GM13977 (cell line): ENCODE data around the gene MEGF6.

ENCODE experiments used
- DNase-seq: peaks from one replicate; pipeline ENCODE4 v3.0.0; 2012; ENCODE audit warnings: low spot score
- in situ Hi-C: fragments of 300-500 bp; cut with MboI; formaldehyde crosslinking; loops from one replicate; pipeline ENCODE4 v1.12.0; 2022; ENCODE audit warnings: low sequenced_read_pairs, low pct_unique_long_range_greater_than_20kb, mixed read lengths, inconsistent platforms; ENCODE audit not compliant: unreplicated experiment
- TF ChIP-seq, protein P1 (sequence below): IDR thresholded peaks from 2 replicates; pipeline ENCODE4 v1.5.1; 2012; ENCODE audit warnings: mild to moderate bottlenecking, control low read depth; ENCODE audit not compliant: insufficient read depth; ENCODE audit errors: extremely low read depth, missing control alignments

Gene MEGF6

DNA sequence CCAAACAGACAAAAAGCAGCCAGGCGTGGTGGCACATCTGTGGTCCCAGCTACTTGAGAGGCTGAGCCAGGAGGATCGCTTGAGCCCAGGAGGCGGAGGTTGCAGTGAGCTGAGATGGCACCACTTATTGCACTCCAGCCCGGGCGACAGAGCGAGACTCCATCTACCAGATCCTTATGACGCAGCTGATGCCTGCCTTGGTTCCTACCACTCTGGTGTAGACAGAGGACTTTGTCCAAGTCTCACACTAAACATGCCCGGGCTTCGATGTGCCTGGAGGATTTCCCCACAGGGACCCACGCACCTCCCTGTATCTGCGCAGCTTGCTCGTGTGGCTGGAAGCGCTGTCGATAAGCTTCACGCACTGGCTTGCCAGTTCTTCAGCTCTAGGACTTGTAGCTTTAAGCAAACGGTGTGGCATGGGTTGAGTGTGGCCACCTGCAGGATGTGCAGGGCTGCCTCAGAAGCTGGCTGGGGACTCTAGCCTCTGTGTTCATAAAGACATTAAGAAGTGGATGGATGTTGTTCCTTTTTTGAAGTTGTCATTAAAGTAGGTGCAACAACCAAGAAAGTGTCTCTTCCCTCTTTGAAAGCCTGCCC lies 18.4 kb upstream of the MEGF6 start:
- in situ Hi-C loops, result no loop called here
- TF ChIP-seq, protein P1, sequence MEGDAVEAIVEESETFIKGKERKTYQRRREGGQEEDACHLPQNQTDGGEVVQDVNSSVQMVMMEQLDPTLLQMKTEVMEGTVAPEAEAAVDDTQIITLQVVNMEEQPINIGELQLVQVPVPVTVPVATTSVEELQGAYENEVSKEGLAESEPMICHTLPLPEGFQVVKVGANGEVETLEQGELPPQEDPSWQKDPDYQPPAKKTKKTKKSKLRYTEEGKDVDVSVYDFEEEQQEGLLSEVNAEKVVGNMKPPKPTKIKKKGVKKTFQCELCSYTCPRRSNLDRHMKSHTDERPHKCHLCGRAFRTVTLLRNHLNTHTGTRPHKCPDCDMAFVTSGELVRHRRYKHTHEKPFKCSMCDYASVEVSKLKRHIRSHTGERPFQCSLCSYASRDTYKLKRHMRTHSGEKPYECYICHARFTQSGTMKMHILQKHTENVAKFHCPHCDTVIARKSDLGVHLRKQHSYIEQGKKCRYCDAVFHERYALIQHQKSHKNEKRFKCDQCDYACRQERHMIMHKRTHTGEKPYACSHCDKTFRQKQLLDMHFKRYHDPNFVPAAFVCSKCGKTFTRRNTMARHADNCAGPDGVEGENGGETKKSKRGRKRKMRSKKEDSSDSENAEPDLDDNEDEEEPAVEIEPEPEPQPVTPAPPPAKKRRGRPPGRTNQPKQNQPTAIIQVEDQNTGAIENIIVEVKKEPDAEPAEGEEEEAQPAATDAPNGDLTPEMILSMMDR, result no peak
- no peak for DNase-seq

DNA sequence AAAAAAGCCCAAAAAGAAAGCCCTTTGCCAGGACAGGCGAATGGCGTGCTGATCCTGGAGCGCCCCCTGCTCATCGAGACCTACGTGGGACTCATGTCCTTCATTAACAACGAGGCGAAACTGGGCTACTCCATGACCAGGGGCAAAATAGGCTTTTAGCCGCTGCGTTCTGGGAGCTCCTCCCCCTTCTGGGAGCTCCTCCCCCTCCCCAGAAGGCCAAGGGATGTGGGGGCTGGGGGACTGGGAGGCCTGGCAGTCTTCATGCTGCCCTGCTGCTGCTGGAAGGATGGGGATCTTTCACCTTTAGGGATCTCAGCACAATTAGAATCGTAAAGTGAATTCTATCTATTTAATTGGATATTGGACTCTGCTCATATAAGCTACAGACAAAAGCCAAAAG lies 17.1 kb upstream of the MEGF6 start:
- DNase-seq, result no peak
- in situ Hi-C loops, result no loop called here
- TF ChIP-seq, protein P1, result no peak

DNA sequence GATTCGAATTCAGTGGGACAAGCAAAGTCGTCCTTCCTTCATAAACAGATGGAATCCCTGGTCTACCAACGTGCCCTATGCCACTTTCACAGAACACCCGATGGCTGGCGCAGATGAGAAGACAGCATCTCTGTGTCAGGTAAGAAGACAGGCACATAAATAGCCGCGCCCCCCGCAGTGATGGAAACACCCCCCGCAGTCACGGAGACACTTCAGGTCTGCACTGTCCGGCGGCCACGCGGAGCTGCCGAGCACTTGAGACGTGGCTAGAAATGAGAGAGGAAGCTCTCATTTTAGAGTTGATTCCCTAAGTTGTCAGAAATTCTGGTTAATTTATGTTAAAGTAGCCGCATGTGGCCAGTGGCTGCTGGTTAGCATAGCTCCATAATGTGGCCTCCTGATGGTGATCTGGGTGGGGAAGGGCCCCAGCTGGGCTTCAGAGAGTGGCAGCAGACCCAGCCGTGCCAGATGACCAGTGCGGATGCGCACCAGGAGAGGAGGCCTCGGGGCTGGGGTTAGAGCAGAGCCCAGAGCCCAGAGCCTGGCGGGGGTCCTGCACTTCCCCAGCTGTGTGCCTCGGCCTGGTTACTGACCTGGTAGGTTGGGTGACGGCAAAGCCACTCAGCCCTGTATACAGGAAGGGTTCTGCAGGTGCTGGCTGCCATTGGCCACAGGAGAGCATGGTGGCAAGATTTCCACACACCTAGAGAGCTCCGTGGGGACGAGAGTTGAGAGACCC lies 16.4 kb upstream of the MEGF6 start:
- TF ChIP-seq, protein P1, result no peak
- in situ Hi-C loops, result no loop called here
- DNase-seq, result no peak

DNA sequence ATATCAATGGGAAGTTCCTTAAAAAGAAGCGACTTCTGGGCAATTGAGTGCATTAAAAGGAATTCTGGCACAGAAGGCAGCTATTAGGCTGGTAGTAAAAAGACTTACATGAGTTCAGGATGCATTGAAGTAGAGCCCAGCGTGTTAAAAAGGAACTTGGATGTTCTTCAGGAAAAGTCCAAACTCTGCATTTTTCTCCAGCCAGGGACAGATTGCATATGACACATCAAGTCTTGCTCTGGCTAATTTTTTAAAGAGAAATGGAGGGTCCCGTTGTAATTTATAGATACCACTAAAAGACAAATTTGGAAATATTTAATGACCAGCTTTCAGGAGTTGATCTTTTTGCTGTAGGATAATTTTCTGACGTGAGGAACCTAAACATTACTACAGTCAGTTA lies 14.7 kb upstream of the MEGF6 start:
- in situ Hi-C loops, result no loop called here
- TF ChIP-seq, protein P1, result no peak
- no peak for DNase-seq

DNA sequence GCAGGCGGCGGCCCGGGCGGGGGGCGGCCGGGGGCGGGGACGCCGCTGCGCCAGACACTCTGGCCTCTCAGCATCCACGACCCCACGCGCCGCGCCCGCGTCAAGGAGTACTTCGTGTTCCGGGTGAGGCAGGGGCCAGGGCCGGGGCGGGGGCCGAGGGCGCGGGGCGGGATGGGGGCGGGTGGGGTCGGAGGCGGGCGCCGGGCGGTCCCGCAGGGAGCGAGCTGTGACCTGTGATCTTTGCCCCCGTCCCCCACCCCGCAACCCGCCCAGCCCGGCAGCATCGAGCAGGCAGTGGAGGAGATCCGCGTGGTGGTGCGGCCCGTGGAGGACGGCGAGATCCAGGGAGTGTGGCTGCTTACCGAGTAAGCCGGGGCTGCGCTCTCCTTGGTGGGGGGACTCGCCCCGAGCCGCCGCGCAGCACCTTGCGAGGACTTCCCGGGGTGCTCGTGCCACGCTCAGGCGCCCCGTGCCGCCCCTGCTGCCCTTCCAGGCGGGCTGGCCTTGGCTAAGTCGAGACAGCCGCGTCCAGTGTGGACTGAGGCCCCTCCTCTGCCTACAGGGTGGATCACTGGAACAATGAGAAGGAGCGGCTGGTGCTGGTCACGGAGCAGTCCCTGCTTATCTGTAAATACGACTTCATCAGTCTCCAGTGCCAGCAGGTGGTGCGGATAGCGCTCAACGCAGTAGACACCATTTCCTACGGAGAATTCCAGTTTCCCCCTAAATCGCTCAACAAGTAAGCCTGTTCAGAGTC lies 14.0 kb upstream of the MEGF6 start:
- in situ Hi-C loops, result no loop called here
- TF ChIP-seq, protein P1, result no peak
- DNase-seq, result no peak

DNA sequence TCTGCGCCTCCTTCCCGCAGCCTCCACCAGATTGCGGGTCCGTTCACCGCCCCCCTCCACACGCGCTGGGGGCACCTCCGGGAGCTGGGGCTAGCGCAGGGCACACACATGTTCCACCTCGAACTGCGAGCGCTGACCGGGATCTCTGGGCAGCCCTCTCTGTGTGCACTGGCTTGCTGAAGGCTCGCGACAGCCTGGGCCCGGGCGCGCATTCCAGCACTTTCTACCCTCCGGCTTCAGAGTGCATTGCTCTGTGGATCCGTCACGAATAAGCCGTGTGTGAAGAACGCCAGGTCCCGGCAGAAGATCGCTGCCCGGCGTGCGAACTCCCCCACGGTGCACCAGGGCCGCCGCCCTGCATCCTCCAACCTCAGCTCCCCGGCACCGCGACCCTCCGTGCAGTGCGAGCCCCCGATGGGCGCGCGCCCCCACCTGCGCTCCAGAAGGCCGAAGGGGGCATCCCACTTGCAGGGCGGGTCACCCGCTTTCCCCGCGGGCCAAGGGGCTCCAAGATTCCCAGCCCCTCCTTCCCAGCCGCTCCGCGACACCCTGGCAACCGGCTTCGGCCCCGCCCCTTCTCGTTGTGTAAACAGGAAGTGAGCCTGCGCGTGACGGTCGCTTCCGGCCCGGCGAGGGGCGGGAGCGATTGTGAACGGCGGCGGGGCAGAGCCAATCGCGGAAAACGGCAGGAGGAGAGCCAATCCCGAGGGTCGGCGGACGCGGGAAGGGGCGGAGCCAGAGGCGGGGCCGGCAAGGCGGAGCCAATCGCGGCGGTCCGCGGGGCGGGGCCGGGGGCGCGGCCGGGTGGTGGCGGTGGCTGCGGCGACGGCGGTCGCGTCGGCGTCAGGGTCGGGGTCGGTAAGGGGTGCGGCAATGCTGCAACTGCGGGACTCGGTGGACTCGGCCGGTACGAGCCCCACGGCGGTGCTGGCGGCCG lies 13.2 kb upstream of the MEGF6 start, which contains the start of gene TPRG1L:
TPRG1L (plus strand) TSS at position 816 of the 937 bp plus-strand sequence; CDS start at position 874, 58 bp downstream.
- in situ Hi-C loops, result no loop called here
- peak; percentile 100 for DNase-seq

More for the DNA sequence above, 13.2 kb upstream of the MEGF6 start, which contains the start of gene TPRG1L:
- TF ChIP-seq, protein P1, result no peak
